Measurements from ENCODE around the gene TCTN2.

The TCTN2 gene

DNA sequence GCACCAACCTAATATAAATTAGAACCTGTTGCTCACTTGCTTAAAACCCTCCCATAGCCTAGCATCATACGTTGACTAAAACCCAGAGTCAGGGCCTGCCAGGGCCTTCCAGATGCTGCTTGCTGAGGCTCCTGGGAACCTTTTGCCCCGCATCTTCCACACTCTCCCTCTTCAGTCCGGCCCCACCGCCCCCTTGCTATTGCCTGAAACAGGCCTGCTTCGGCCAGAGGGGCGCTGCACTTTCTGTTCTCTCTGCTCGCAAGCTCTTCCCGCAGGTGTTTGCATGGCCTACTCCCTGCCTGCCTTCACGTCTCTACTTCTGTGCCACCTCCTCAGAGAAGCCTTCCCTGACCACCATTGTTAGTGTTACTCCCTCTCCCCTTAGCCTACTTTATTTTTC lies 13.7 kb upstream of the TCTN2 start:
- ChIA-PET CTCF (interaction anchor here (1.8 to 2.7 kb wide), 2 partner anchors 10 to 18 kb away, joined by 10 read pairs; no protein-coding TSS in a partner anchor), POLR2A (no interaction called here)

DNA sequence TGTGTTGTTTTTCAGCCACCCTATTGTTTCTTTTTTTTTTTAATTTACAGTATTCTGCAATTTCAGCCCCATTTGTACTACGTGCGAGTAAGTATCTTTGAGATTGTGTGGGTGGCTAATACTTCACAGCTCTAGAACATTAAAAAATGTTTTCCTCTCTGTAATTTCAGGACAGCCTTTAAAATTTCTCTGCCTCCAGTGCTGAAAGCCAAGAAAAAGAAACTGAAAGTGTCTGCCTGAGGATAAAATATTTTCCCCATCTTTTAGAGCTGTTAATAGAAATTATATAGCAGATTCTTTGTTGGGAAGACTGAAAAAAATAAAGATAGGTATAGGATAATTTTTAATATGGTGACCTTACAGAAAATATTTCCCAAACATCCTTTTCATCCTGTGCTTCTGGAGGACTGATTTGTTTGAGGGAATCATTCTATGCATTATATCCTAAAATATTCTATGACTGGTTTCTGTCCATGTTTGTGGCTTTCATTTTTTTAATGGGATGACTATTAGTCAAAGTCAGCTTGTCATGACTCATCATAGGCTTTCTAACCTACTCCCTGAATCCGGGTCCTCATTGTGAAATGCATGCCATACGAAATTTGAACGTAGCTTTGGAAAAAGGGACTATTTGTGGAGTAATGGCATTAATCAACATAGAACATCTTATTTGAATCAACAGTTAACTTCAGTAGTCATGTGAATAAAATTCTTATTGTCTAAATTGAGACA lies 10.8 kb upstream of the TCTN2 start:
- POLR2A ChIA-PET = interaction anchor here (0.6 kb wide), 1 partner anchor 29 kb away, joined by 3 read pairs; no protein-coding TSS in a partner anchor
- DNase-seq (ENCODE audit: extremely low spot score) = no peak
- CTCF ChIA-PET = interaction anchor here (1.0 kb wide), 1 partner anchor 53 kb away, joined by 3 read pairs; no protein-coding TSS in a partner anchor
- TF ChIP-seq, protein P1, sequence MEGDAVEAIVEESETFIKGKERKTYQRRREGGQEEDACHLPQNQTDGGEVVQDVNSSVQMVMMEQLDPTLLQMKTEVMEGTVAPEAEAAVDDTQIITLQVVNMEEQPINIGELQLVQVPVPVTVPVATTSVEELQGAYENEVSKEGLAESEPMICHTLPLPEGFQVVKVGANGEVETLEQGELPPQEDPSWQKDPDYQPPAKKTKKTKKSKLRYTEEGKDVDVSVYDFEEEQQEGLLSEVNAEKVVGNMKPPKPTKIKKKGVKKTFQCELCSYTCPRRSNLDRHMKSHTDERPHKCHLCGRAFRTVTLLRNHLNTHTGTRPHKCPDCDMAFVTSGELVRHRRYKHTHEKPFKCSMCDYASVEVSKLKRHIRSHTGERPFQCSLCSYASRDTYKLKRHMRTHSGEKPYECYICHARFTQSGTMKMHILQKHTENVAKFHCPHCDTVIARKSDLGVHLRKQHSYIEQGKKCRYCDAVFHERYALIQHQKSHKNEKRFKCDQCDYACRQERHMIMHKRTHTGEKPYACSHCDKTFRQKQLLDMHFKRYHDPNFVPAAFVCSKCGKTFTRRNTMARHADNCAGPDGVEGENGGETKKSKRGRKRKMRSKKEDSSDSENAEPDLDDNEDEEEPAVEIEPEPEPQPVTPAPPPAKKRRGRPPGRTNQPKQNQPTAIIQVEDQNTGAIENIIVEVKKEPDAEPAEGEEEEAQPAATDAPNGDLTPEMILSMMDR (IDR thresholded peaks at IDR 0.05; ENCODE audit: control extremely low read depth, extremely low read depth, low read depth, missing control alignments) = no peak

More for the DNA sequence above, 13.7 kb upstream of the TCTN2 start:
- TF ChIP-seq, protein P1 (IDR thresholded peaks at IDR 0.05; ENCODE audit: control extremely low read depth, extremely low read depth, low read depth, missing control alignments) = no peak
- no peak for DNase-seq (ENCODE audit: extremely low spot score)

DNA sequence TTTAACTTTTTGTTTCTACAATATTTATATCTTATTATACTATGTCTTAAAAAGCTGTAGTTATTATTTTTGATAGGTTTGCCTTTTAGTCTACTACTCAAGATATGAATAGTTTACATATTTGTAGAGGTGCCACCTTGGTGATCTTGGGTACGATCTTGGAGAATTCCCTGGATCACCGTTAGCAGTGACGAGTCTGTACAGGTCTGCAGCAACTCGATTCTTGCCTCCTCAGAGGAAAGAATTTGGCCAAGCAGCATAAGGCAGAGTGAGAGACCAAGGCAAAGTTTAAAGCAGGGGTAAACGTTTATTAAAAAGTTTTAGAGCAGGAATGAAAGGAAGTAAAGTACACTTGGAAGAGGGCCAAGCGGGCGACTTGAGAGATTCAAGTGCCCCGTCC lies 3.1 kb upstream of the TCTN2 start:
- CTCF ChIA-PET = interaction anchor here (1.7 to 3.1 kb wide), 2 partner anchors 12 to 13 kb away, joined by 5 to 10 read pairs; no protein-coding TSS in a partner anchor
- TF ChIP-seq, protein P1 (IDR thresholded peaks at IDR 0.05; ENCODE audit: control extremely low read depth, extremely low read depth, low read depth, missing control alignments) = no peak
- POLR2A ChIA-PET = no interaction called here

DNA sequence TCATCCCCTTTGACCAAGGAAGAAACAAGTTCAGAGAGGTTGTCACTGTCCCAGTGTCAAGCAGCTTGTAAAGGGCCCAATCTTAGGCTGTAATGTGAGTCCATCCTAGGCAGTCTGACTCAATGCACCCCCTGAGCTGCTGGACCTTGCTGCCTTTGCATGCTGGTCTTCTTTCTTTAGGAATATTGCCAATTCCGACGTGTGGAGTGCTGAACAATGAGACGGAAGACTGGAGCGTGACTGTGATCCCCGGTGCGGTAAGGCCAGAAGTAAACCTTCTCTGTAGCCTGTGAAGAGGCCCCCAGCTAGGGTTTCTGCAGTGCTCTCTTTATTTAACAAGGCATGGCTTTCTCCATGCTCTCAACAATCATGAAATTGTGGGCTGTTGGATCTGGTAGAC lies 963 bp downstream of the TCTN2 start:
- TF ChIP-seq, protein P1 (IDR thresholded peaks at IDR 0.05; ENCODE audit: control extremely low read depth, extremely low read depth, low read depth, missing control alignments) = no peak
- DNase-seq (ENCODE audit: extremely low spot score) = no peak
- ChIA-PET CTCF (interaction anchor here (1.0 to 1.4 kb wide), 4 partner anchors 9 to 41 kb away, joined by 3 to 6 read pairs (median 3); no protein-coding TSS in a partner anchor), POLR2A (no interaction called here)

More for the DNA sequence above, 3.1 kb upstream of the TCTN2 start:
- DNase-seq (ENCODE audit: extremely low spot score) = no peak

DNA sequence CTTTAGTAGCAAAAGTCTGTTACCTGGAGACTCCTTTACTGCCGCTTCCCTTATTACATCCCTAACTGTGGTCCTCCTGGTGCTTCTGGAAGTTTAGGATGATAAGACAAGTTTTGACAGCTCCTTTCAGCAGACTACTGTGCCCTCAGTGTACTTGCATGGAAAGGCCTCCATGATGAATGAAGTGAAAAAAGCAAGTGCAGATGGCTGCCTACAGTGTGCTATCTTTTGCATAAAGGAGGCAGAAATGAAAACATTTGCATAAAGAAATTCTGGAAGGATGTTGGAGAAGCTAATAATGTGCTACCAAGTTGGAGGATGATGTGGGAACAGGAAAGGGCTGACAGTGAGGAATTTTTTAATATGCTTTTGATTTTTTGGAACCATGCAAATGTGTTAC lies 4.5 kb downstream of the TCTN2 start:
- CTCF ChIA-PET = interaction anchor here (1.4 to 2.9 kb wide), 2 partner anchors 19 to 38 kb away, joined by 4 to 10 read pairs; no protein-coding TSS in a partner anchor
- TF ChIP-seq, protein P1 (IDR thresholded peaks at IDR 0.05; ENCODE audit: control extremely low read depth, extremely low read depth, low read depth, missing control alignments) = no peak
- POLR2A ChIA-PET = no interaction called here
- no peak for DNase-seq (ENCODE audit: extremely low spot score)

DNA sequence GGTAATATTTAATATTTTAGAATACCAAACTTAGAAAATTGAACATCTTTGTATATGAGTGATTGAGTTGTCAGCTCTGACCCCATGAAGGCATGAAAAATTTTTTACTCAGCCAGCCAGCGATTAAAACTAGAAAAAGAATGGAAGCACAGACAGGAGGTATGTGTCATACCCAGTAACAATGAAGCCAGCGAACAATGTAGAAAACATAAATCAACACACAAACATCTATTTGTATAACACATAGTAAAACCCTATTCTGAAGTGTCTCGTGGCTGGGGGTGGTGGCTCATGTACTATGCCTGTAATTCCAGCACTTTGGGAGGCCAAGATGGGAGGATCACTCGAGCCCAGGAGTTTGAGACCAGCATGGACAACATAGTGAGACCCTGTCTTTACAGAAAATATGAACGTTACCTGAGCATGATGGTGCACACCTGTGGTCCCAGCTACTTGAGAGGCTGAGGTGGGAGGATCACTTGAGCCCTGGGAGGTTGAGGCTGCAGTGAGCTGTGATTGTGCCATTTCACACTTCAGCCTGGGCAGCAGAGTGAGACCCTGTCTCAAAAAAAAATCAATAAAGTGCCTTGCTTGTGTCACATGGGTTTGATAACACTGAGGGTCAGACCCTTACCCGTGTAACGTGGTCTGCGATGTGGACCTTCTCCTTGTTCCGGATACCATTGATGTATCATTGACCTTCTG lies 5.9 kb downstream of the TCTN2 start:
- ChIA-PET CTCF (interaction anchor here (1.1 to 2.9 kb wide), 2 partner anchors 15 to 20 kb away, joined by 3 to 10 read pairs; no protein-coding TSS in a partner anchor), POLR2A (no interaction called here)
- DNase-seq (ENCODE audit: extremely low spot score) = no peak
- TF ChIP-seq, protein P1 (IDR thresholded peaks at IDR 0.05; ENCODE audit: control extremely low read depth, extremely low read depth, low read depth, missing control alignments) = no peak
